HCT116 (cell line): ENCODE results near the gene IL21R. TPM values are rescaled to one million over a fixed set of nuclear protein-coding genes. Genes with fewer than 3 reads are reported as not detected.

Source experiments
- ATAC-seq: fragments of 200-7000 bp; cut with Tn5 transposase; 2 replicates; pipeline ENCODE4 v1.9.1; 2020; ENCODE audit warnings: mild to moderate bottlenecking, moderate library complexity
- BruUV-seq: library from RNA; stranded (reverse); fragments of 400-500 nt; replicated peaks from 2 replicates; lab custom pipeline; 2021; lab: Mats Ljungman, UMichigan
- CTCF ChIA-PET: fragments of 300-600 bp; sonication (Branson Sonifier 250); formaldehyde crosslinking; loops from one replicate; lab custom pipeline; 2021; ENCODE audit warnings: antibody characterized with exemption; lab: Charles Lee
- POLR2A ChIA-PET: fragments of 300-600, 350-600 bp; sonication (Branson Sonifier 250); formaldehyde crosslinking; loops from one replicate; lab custom pipeline; 2021; ENCODE audit warnings: antibody characterized with exemption; lab: Charles Lee
- RAD21 ChIA-PET, 2 experiments: fragments of 300-600 bp; sonication (Branson Sonifier 250); formaldehyde crosslinking; loops; one replicate each; lab custom pipeline; 2023; ENCODE audit warnings: low total read pairs in 2 of 2; ENCODE audit not compliant: uncharacterized antibody in 2 of 2, unreplicated experiment in 2 of 2, low non-redundant PET in 1 of 2; lab: Charles Lee
- DNase-seq: peaks from one replicate; pipeline ENCODE4 v3.0.0-alpha.2; 2010; ENCODE audit warnings: low read depth, low spot score
- H2AFZ ChIP-seq: fragments of 200-600 bp; shearing (Covaris generic), sonication (generic); 2 replicates; pipeline ENCODE4 v1.6.1; 2017; ENCODE audit warnings: low read depth, mixed run types, mixed read lengths, antibody characterized with exemption, low read length; ENCODE audit not compliant: poor library complexity, severe bottlenecking
- H3K27ac ChIP-seq: 2 replicates; pipeline ENCODE4 v1.5.1; 2012; ENCODE audit warnings: low read depth, low read length
- H3K27me3 ChIP-seq: fragments of 200-600 bp; sonication (generic); 2 replicates; pipeline ENCODE4 v1.6.1; 2016; ENCODE audit warnings: mixed run types, low read length, mixed read lengths; ENCODE audit not compliant: insufficient read depth
- H3K36me3 ChIP-seq, 2 experiments: fragments of 200-500 bp in 1 of 2; fragments of 200-600 bp in 1 of 2; sonication (Bioruptor generic) in 1 of 2; sonication (generic) in 1 of 2; 2 replicates each; pipeline versions ENCODE4 v1.5.1 to v1.6.1; 2014 to 2016; ENCODE audit warnings: low read length in 2 of 2, inconsistent platforms in 1 of 2, mixed read lengths in 1 of 2, mixed run types in 1 of 2; ENCODE audit not compliant: insufficient read depth in 2 of 2, control insufficient read depth in 1 of 2
- H3K4me1 ChIP-seq, 2 experiments: fragments of 200-600 bp in 1 of 2; sonication (generic) in 1 of 2; 2 replicates each; pipeline versions ENCODE4 v1.5.1 to v1.6.1; 2012 to 2017; ENCODE audit warnings: low read length in 2 of 2, inconsistent platforms in 1 of 2, mild to moderate bottlenecking in 1 of 2, mixed read lengths in 1 of 2, mixed run types in 1 of 2, moderate library complexity in 1 of 2; ENCODE audit not compliant: insufficient read depth in 2 of 2, control insufficient read depth in 1 of 2
- H3K4me2 ChIP-seq: fragments of 200-600 bp; sonication (generic); 2 replicates; pipeline ENCODE4 v1.6.1; 2017; ENCODE audit warnings: mixed run types, low read length, mixed read lengths
- H3K4me3 ChIP-seq, 2 experiments: fragments of 200-600 bp in 1 of 2; sonication (generic) in 1 of 2; replicated peaks in 1 of 2; 2 replicates each; pipeline ENCODE4 v1.5.1; 2011 to 2016; ENCODE audit warnings: low read length in 2 of 2, control low read depth in 1 of 2, low read depth in 1 of 2, mild to moderate bottlenecking in 1 of 2, mixed read lengths in 1 of 2, mixed run types in 1 of 2
- H3K79me2 ChIP-seq: fragments of 200-600 bp; sonication (generic); 2 replicates; pipeline ENCODE4 v1.6.1; 2017; ENCODE audit warnings: mild to moderate bottlenecking, mixed run types, low read length, moderate library complexity, mixed read lengths; ENCODE audit not compliant: insufficient read depth
- H3K9ac ChIP-seq: fragments of 200-600 bp; sonication (generic); 2 replicates; pipeline ENCODE4 v1.6.1; 2016; ENCODE audit warnings: low read length, mixed read lengths
- H3K9me2 ChIP-seq: fragments of 200-600 bp; sonication (generic), shearing (Covaris generic); 2 replicates; pipeline ENCODE4 v1.6.1; 2017; ENCODE audit warnings: mixed run types, mild to moderate bottlenecking, moderate library complexity; ENCODE audit not compliant: insufficient read depth
- H3K9me3 ChIP-seq, 2 experiments: fragments of 200-500 bp in 1 of 2; fragments of 200-600 bp in 1 of 2; sonication (Bioruptor generic) in 1 of 2; sonication (generic) in 1 of 2; 2 replicates each; pipeline ENCODE4 v1.6.1; 2014 to 2017; ENCODE audit warnings: low read length in 2 of 2, mixed read lengths in 2 of 2, inconsistent platforms in 1 of 2, low read depth in 1 of 2, mild to moderate bottlenecking in 1 of 2, mixed run types in 1 of 2, moderate library complexity in 1 of 2; ENCODE audit not compliant: control insufficient read depth in 1 of 2, insufficient read depth in 1 of 2
- H4K20me1 ChIP-seq: fragments of 200-600 bp; sonication (generic), shearing (Covaris generic); 2 replicates; pipeline ENCODE4 v1.6.1; 2017; ENCODE audit warnings: mixed run types, mild to moderate bottlenecking, moderate library complexity; ENCODE audit not compliant: insufficient read depth
- CBX3 ChIP-seq: IDR thresholded peaks from 2 replicates; pipeline ENCODE4 v1.6.1; 2012; ENCODE audit warnings: low read depth
- CEBPB ChIP-seq: IDR thresholded peaks from 2 replicates; pipeline ENCODE4 v1.6.1; 2012; ENCODE audit warnings: low read depth
- CTCF ChIP-seq, 3 experiments: fragments of 200-600 bp in 1 of 3; sonication (generic) in 1 of 3; IDR thresholded peaks in 2 of 3; conservative IDR thresholded peaks in 1 of 3; 2 replicates each; pipeline ENCODE4 v1.5.1; 2012 to 2017; ENCODE audit warnings: low read depth in 2 of 3, low read length in 2 of 3, antibody characterized with exemption in 1 of 3, borderline replicate concordance in 1 of 3, control low read depth in 1 of 3, mild to moderate bottlenecking in 1 of 3, mixed read lengths in 1 of 3, mixed run types in 1 of 3, moderate library complexity in 1 of 3; ENCODE audit not compliant: insufficient read depth in 1 of 3
- EGR1 ChIP-seq: IDR thresholded peaks from 2 replicates; pipeline ENCODE4 v1.6.1; 2012; ENCODE audit warnings: low read depth
- ELF1 ChIP-seq: IDR thresholded peaks from 2 replicates; pipeline ENCODE4 v1.6.1; 2012; ENCODE audit warnings: low read depth, borderline replicate concordance
- EZH2 ChIP-seq: fragments of 200-600 bp; sonication (generic); IDR thresholded peaks from 2 replicates; pipeline ENCODE4 v1.6.1; 2017; ENCODE audit warnings: antibody characterized with exemption, mixed run types
- EZH2phosphoT487 ChIP-seq: fragments of 200-600 bp; IDR thresholded peaks from 2 replicates; pipeline ENCODE4 v1.6.1; 2018; ENCODE audit warnings: antibody characterized with exemption, borderline replicate concordance
- FOSL1 ChIP-seq: IDR thresholded peaks from 2 replicates; pipeline ENCODE4 v1.6.1; 2012; ENCODE audit warnings: low read depth
- JUND ChIP-seq: IDR thresholded peaks from 2 replicates; pipeline ENCODE4 v1.6.1; 2012
- POLR2A ChIP-seq: IDR thresholded peaks from 2 replicates; pipeline ENCODE4 v1.7.0; 2011; ENCODE audit warnings: borderline replicate concordance; ENCODE audit not compliant: insufficient read depth, insufficient read length; ENCODE audit errors: extremely low read depth
- POLR2AphosphoS5 ChIP-seq: IDR thresholded peaks from 2 replicates; pipeline ENCODE4 v1.6.1; 2011; ENCODE audit warnings: mild to moderate bottlenecking, low read depth, low read length, moderate library complexity
- REST ChIP-seq: IDR thresholded peaks from 2 replicates; pipeline ENCODE4 v1.6.1; 2012; ENCODE audit warnings: low read depth
- SP1 ChIP-seq: IDR thresholded peaks from 2 replicates; pipeline ENCODE4 v1.6.1; 2012; ENCODE audit warnings: low read depth
- SRF ChIP-seq: IDR thresholded peaks from 2 replicates; pipeline ENCODE4 v1.6.1; 2012; ENCODE audit warnings: low read depth
- TCF7L2 ChIP-seq: IDR thresholded peaks from 2 replicates; pipeline ENCODE4 v1.7.0; 2011; ENCODE audit warnings: borderline replicate concordance, inconsistent platforms; ENCODE audit not compliant: insufficient read depth, insufficient read length; ENCODE audit errors: extremely low read depth
- YY1 ChIP-seq: IDR thresholded peaks from 2 replicates; pipeline ENCODE4 v1.6.1; 2011; ENCODE audit warnings: low read length, low read depth, moderate library complexity, mild to moderate bottlenecking; ENCODE audit not compliant: insufficient replicate concordance; ENCODE audit errors: extremely low read depth
- ZFX ChIP-seq: fragments of 450-650 bp; IDR thresholded peaks from 2 replicates; pipeline ENCODE4 v1.6.1; 2017
- ZNF274 ChIP-seq: fragments of 200-500 bp; sonication (Bioruptor generic); IDR thresholded peaks from 2 replicates; pipeline ENCODE4 v1.6.1; 2014; ENCODE audit warnings: mild to moderate bottlenecking, low read depth, low read length, inconsistent platforms
- intact Hi-C: fragments of 100-400 bp; cut with micrococcal nuclease; formaldehyde crosslinking; loops from 2 replicates; pipeline ENCODE4 v1.10.0; 2022
- total RNA-seq: library from RNA; stranded (reverse); gene quantifications from one replicate; pipeline ENCODE4 v1.2.1, GENCODE V29; 2021; ENCODE audit not compliant: unreplicated experiment
- TF ChIP-seq, protein P1 (sequence below): IDR thresholded peaks from 2 replicates; pipeline ENCODE4 v1.6.1; 2012

The IL21R gene
- total RNA-seq, 1 experiment from 2014 or later, result 1.2 TPM

DNA sequence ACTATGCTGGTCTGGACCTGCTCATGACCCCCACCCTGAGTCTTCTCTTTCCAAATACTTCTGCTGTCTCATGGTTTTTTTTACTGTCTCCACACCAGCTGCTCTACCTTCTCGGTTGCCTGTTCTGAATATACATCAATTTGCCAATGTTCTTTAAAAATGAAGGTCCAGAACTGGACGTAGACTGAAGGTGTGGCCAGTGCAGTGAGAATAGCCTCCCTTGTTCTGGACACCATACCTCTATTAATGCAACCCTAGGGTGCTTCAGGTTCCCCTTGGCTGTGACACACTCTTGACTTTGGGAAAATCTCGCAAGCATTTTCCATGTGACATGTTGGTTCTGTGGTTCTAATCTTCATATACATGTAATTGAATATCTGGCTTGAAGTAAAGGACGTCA lies 15.3 kb upstream of the IL21R start:
- ATAC-seq (no peak), DNase-seq (no peak)
- ChIA-PET CTCF (interaction anchor here (1.3 kb wide), 1 partner anchor 11 kb away, joined by 4 read pairs; no protein-coding TSS in a partner anchor), POLR2A (interaction anchor here (2.0 kb wide), 1 partner anchor 12 kb away, joined by 4 read pairs; no protein-coding TSS in a partner anchor), RAD21 (no interaction called here)
- H3K9me3 ChIP-seq, result no peaks in the 10 kb centered on the region
- intact Hi-C loops, result no loop called here
- H3K4me3 ChIP-seq, result no peak overlapping the region
- TF ChIP-seq YY1 (no peak), TCF7L2 (no peak), JUND (no peak), FOSL1 (no peak), POLR2A (no peak), EGR1 (no peak), CBX3 (no peak), ZNF274 (no peak), ZFX (no peak), ELF1 (no peak), CTCF (IDR thresholded peaks at IDR 0.05 in 2 of 3, conservative IDR thresholded peaks at IDR 0.05 in 1 of 3; ENCODE audit: borderline replicate concordance in 1 of 3, insufficient read depth in 1 of 3, low read depth in 2 of 3, low read length in 2 of 3) (no peak), EZH2phosphoT487 (no peak), EZH2 (no peak), SRF (no peak), POLR2AphosphoS5 (no peak), CEBPB (no peak), REST (no peak), SP1 (no peak)
- TF ChIP-seq, protein P1, sequence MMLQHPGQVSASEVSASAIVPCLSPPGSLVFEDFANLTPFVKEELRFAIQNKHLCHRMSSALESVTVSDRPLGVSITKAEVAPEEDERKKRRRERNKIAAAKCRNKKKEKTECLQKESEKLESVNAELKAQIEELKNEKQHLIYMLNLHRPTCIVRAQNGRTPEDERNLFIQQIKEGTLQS, result no peak
- no TSS peak for BruUV-seq
- no peaks in the 10 kb centered on the region for H3K4me1 ChIP-seq
- no peak overlapping the region for H3K27ac ChIP-seq
- no peak overlapping the region for H3K9ac ChIP-seq
- H3K9me2 ChIP-seq, result no peaks in the 10 kb centered on the region
- no peak overlapping the region for H3K4me2 ChIP-seq
- no peaks in the 10 kb centered on the region for H3K36me3 ChIP-seq
- no peak overlapping the region for H2AFZ ChIP-seq
- no peaks in the 10 kb centered on the region for H3K79me2 ChIP-seq
- no peaks in the 10 kb centered on the region for H4K20me1 ChIP-seq
- H3K27me3 ChIP-seq, result no peaks in the 10 kb centered on the region
